ENCODE results near the gene GMCL1. TPM values are rescaled to one million over a fixed set of nuclear protein-coding genes. Genes with fewer than 3 reads are reported as not detected.

The GMCL1 gene
- total and polyA plus RNA-seq, 9 of the 15 experiments (the other 6 are each of a cell fraction or from before 2014, with no cell fraction given), result 7.0 to 27.3 (median 15.4) TPM

DNA sequence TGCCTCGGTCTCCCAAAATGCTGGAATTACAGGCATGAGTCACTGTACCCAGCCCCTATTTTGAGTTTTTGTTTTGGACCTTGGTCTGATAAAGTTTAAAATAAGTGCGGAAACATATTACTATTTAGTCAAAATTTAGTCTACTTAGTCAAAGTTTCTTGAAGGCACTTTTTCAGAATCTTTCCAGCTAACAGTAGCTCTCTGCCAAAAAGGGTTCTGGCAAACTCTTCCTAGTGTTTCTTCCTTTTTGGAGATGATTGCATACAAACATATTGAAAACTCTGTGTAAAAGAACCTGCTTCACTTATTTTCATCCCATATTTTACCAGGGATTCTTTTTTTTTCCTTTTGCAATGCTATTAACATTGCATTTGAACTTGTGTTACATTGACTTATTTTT is 28.8 kb downstream of the GMCL1 start (continued):
- TF ChIP-seq, protein P1, sequence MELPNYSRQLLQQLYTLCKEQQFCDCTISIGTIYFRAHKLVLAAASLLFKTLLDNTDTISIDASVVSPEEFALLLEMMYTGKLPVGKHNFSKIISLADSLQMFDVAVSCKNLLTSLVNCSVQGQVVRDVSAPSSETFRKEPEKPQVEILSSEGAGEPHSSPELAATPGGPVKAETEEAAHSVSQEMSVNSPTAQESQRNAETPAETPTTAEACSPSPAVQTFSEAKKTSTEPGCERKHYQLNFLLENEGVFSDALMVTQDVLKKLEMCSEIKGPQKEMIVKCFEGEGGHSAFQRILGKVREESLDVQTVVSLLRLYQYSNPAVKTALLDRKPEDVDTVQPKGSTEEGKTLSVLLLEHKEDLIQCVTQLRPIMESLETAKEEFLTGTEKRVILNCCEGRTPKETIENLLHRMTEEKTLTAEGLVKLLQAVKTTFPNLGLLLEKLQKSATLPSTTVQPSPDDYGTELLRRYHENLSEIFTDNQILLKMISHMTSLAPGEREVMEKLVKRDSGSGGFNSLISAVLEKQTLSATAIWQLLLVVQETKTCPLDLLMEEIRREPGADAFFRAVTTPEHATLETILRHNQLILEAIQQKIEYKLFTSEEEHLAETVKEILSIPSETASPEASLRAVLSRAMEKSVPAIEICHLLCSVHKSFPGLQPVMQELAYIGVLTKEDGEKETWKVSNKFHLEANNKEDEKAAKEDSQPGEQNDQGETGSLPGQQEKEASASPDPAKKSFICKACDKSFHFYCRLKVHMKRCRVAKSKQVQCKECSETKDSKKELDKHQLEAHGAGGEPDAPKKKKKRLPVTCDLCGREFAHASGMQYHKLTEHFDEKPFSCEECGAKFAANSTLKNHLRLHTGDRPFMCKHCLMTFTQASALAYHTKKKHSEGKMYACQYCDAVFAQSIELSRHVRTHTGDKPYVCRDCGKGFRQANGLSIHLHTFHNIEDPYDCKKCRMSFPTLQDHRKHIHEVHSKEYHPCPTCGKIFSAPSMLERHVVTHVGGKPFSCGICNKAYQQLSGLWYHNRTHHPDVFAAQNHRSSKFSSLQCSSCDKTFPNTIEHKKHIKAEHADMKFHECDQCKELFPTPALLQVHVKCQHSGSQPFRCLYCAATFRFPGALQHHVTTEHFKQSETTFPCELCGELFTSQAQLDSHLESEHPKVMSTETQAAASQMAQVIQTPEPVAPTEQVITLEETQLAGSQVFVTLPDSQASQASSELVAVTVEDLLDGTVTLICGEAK (IDR thresholded peaks at IDR 0.05), result no peak
- TF ChIP-seq, protein P1 (CRISPR knock-in tag; IDR thresholded peaks at IDR 0.05), result no peak
- TF ChIP-seq PHTF2 (CRISPR knock-in tag; IDR thresholded peaks at IDR 0.05) (no peak), RCOR1 (IDR thresholded peaks at IDR 0.05; ENCODE audit: borderline replicate concordance in 1 of 2, low read depth in 2 of 2, low read length in 2 of 2) (no peak), ZNF263 (CRISPR knock-in tag; IDR thresholded peaks at IDR 0.05; ENCODE audit: borderline replicate concordance) (no peak), NCOA4 (IDR thresholded peaks at IDR 0.05; ENCODE audit: partially characterized antibody) (no peak), ZNF140 (CRISPR knock-in tag; IDR thresholded peaks at IDR 0.05) (no peak), SUPT5H (IDR thresholded peaks at IDR 0.05) (no peak), ZNF175 (CRISPR knock-in tag; IDR thresholded peaks at IDR 0.05; ENCODE audit: low read depth) (no peak), TCF7L2 (IDR thresholded peaks at IDR 0.05; ENCODE audit: low read depth, low read length) (no peak), HDGF (IDR thresholded peaks at IDR 0.05) (no peak), NRF1 (conservative IDR thresholded peaks at IDR 0.05 in 1 of 2, IDR thresholded peaks at IDR 0.05 in 1 of 2) (no peak), RBM25 (IDR thresholded peaks at IDR 0.05; ENCODE audit: low read depth, low read length, severe bottlenecking) (no peak), SMAD1 (IDR thresholded peaks at IDR 0.05; ENCODE audit: low read depth, low read length, partially characterized antibody) (no peak), KLF1 (tag; IDR thresholded peaks at IDR 0.05) (no peak)
- TF ChIP-seq, protein P2, sequence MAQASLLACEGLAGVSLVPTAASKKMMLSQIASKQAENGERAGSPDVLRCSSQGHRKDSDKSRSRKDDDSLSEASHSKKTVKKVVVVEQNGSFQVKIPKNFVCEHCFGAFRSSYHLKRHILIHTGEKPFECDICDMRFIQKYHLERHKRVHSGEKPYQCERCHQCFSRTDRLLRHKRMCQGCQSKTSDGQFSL (CRISPR knock-in tag; IDR thresholded peaks at IDR 0.05), result no peak
- TF ChIP-seq, protein P2 (tag; IDR thresholded peaks at IDR 0.05), result no peak
- TF ChIP-seq, protein P3, sequence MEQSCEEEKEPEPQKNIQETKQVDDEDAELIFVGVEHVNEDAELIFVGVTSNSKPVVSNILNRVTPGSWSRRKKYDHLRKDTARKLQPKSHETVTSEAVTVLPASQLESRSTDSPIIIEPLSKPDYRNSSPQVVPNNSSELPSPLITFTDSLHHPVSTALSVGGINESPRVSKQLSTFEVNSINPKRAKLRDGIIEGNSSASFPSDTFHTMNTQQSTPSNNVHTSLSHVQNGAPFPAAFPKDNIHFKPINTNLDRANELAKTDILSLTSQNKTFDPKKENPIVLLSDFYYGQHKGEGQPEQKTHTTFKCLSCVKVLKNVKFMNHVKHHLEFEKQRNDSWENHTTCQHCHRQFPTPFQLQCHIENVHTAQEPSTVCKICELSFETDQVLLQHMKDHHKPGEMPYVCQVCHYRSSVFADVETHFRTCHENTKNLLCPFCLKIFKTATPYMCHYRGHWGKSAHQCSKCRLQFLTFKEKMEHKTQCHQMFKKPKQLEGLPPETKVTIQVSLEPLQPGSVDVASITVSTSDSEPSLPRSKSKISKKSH (CRISPR knock-in tag; IDR thresholded peaks at IDR 0.05), result no peak
